ENCODE results near the gene C14orf93. TPM values are rescaled to one million over a fixed set of nuclear protein-coding genes. Genes with fewer than 3 reads are reported as not detected.

Gene C14orf93
- polyA plus RNA-seq, 1 donor from 2014 or later = 4.7 TPM

- H2AFZ ChIP-seq (ENCODE audit: low read depth, low read length) = no peak overlapping the region
- TF ChIP-seq POLR2AphosphoS5 (IDR thresholded peaks at IDR 0.05) (no peak), EP300 (conservative IDR thresholded peaks at IDR 0.05; ENCODE audit: poor library complexity, severe bottlenecking) (no peak), EZH2 (IDR thresholded peaks at IDR 0.05; ENCODE audit: borderline replicate concordance, insufficient read depth, low read length, poor library complexity, severe bottlenecking) (no peak), SMC3 (conservative IDR thresholded peaks at IDR 0.05; ENCODE audit: poor library complexity) (no peak), TAF1 (IDR thresholded peaks at IDR 0.05; ENCODE audit: low read depth) (no peak), RAD21 (conservative IDR thresholded peaks at IDR 0.05) (no peak), MXI1 (conservative IDR thresholded peaks at IDR 0.05; ENCODE audit: poor library complexity, severe bottlenecking) (no peak), CTCF (IDR thresholded peaks at IDR 0.05; ENCODE audit: poor library complexity, severe bottlenecking) (no peak), REST (IDR thresholded peaks at IDR 0.05; ENCODE audit: borderline replicate concordance) (no peak)
- H3K9me3 ChIP-seq (ENCODE audit: low read length) = no peaks in the 10 kb centered on the region
- no peaks in the 10 kb centered on the region for H4K20me1 ChIP-seq (ENCODE audit: insufficient read depth)
- no peak overlapping the region for H3K4me2 ChIP-seq (ENCODE audit: low read length)
- H3K9me2 ChIP-seq (ENCODE audit: insufficient read depth, low read length) = no peaks in the 10 kb centered on the region
- H3K79me2 ChIP-seq (replicated peaks; ENCODE audit: insufficient read depth, low read length) = no peaks in the 10 kb centered on the region
- H3K36me3 ChIP-seq (ENCODE audit: insufficient read depth, low read length) = no peaks in the 10 kb centered on the region
- H3F3A ChIP-seq (ENCODE audit: insufficient read depth, low read length, poor library complexity, severe bottlenecking) = no peaks in the 10 kb centered on the region
- no peak overlapping the region for H3K27ac ChIP-seq (ENCODE audit: low read length)
- no peak overlapping the region for H3K4me3 ChIP-seq (ENCODE audit: low read length)
- no peaks in the 10 kb centered on the region for H3K27me3 ChIP-seq (ENCODE audit: insufficient read depth, low read depth, low read length)
- no peak overlapping the region for H3K9ac ChIP-seq (ENCODE audit: low read length)
Observed at GRCh38 chr14:23044840-23045239, 34.9 kb upstream of the C14orf93 start.

GRCh38 chr14:23043754-23044153, 33.8 kb upstream of the C14orf93 start:
- H4K20me1 ChIP-seq (ENCODE audit: insufficient read depth) = no peaks in the 10 kb centered on the region
- TF ChIP-seq SMC3 (conservative IDR thresholded peaks at IDR 0.05; ENCODE audit: poor library complexity) (no peak), TAF1 (IDR thresholded peaks at IDR 0.05; ENCODE audit: low read depth) (no peak)
- H3K9me2 ChIP-seq (ENCODE audit: insufficient read depth, low read length) = no peaks in the 10 kb centered on the region
- H3F3A ChIP-seq (ENCODE audit: insufficient read depth, low read length, poor library complexity, severe bottlenecking) = no peaks in the 10 kb centered on the region
- H2AFZ ChIP-seq (ENCODE audit: low read depth, low read length) = no peak overlapping the region
- no peak overlapping the region for H3K4me2 ChIP-seq (ENCODE audit: low read length)
- no peaks in the 10 kb centered on the region for H3K79me2 ChIP-seq (replicated peaks; ENCODE audit: insufficient read depth, low read length)
- no peaks in the 10 kb centered on the region for H3K27me3 ChIP-seq (ENCODE audit: insufficient read depth, low read depth, low read length)
- H3K36me3 ChIP-seq (ENCODE audit: insufficient read depth, low read length) = no peaks in the 10 kb centered on the region
- no peak overlapping the region for H3K9ac ChIP-seq (ENCODE audit: low read length)
- H3K27ac ChIP-seq (ENCODE audit: low read length) = no peak overlapping the region
- no peak overlapping the region for H3K4me3 ChIP-seq (ENCODE audit: low read length)
- no peaks in the 10 kb centered on the region for H3K9me3 ChIP-seq (ENCODE audit: low read length)

- TF ChIP-seq CTCF (IDR thresholded peaks at IDR 0.05; ENCODE audit: poor library complexity, severe bottlenecking) = no peak
- TF ChIP-seq SMC3 (conservative IDR thresholded peaks at IDR 0.05; ENCODE audit: poor library complexity) = no peak
- TF ChIP-seq EP300 (conservative IDR thresholded peaks at IDR 0.05; ENCODE audit: poor library complexity, severe bottlenecking) = no peak
- no peak for TF ChIP-seq REST (IDR thresholded peaks at IDR 0.05; ENCODE audit: borderline replicate concordance)
- TF ChIP-seq EZH2 (IDR thresholded peaks at IDR 0.05; ENCODE audit: borderline replicate concordance, insufficient read depth, low read length, poor library complexity, severe bottlenecking) = no peak
- no peak for TF ChIP-seq TAF1 (IDR thresholded peaks at IDR 0.05; ENCODE audit: low read depth)
- no peak for TF ChIP-seq RAD21 (conservative IDR thresholded peaks at IDR 0.05)
- TF ChIP-seq POLR2AphosphoS5 (IDR thresholded peaks at IDR 0.05) = no peak
- TF ChIP-seq MXI1 (conservative IDR thresholded peaks at IDR 0.05; ENCODE audit: poor library complexity, severe bottlenecking) = no peak
- Histone ChIP-seq H2AFZ (ENCODE audit: low read depth, low read length) (no peak overlapping the region), H3K4me2 (ENCODE audit: low read length) (no peak overlapping the region), H3K4me3 (ENCODE audit: low read length) (no peak overlapping the region), H3K79me2 (replicated peaks; ENCODE audit: insufficient read depth, low read length) (no peaks in the 10 kb centered on the region), H3K36me3 (ENCODE audit: insufficient read depth, low read length) (no peaks in the 10 kb centered on the region), H3F3A (ENCODE audit: insufficient read depth, low read length, poor library complexity, severe bottlenecking) (no peaks in the 10 kb centered on the region), H3K9me2 (ENCODE audit: insufficient read depth, low read length) (no peaks in the 10 kb centered on the region), H3K27me3 (ENCODE audit: insufficient read depth, low read depth, low read length) (no peaks in the 10 kb centered on the region), H3K9me3 (ENCODE audit: low read length) (no peaks in the 10 kb centered on the region), H3K27ac (ENCODE audit: low read length) (no peak overlapping the region), H3K9ac (ENCODE audit: low read length) (no peak overlapping the region), H4K20me1 (ENCODE audit: insufficient read depth) (no peaks in the 10 kb centered on the region)
Observed at GRCh38 chr14:23043145-23043544, 33.2 kb upstream of the C14orf93 start.

Data from neural cell (in vitro differentiated cells).